OCI-LY3 (cell line): Measurements from ENCODE around the gene ADM5.

Experiments used
- H2AFZ ChIP-seq: fragments of 200-600, 300-600 bp; shearing (Covaris generic); 2 replicates; pipeline ENCODE4 v1.6.0; 2014; ENCODE audit warnings: antibody characterized with exemption, low read depth, low read length
- H3K27ac ChIP-seq: fragments of 200-600, 300-600 bp; sonication (generic); 2 replicates; pipeline ENCODE4 v1.5.1; 2014; ENCODE audit warnings: mild to moderate bottlenecking, low read length, moderate library complexity, mixed read lengths
- H3K27me3 ChIP-seq: fragments of 200-600, 300-600 bp; sonication (generic); 2 replicates; pipeline ENCODE4 v1.6.1; 2014; ENCODE audit warnings: low read depth, low read length, mixed read lengths
- H3K36me3 ChIP-seq: fragments of 200-600, 300-600 bp; sonication (generic); replicated peaks from 2 replicates; pipeline ENCODE3; 2014; ENCODE audit warnings: low read depth, low read length, mixed read lengths
- H3K4me1 ChIP-seq: fragments of 300-600, 200-600 bp; sonication (generic); 2 replicates; pipeline ENCODE4 v1.6.1; 2014; ENCODE audit warnings: low read length, mixed read lengths
- H3K4me2 ChIP-seq: fragments of 200-600, 300-600 bp; sonication (generic); 2 replicates; pipeline ENCODE4 v1.6.1; 2014; ENCODE audit warnings: low read length, mixed read lengths
- H3K4me3 ChIP-seq: fragments of 300-600, 200-600 bp; sonication (generic); 2 replicates; pipeline ENCODE4 v1.5.1; 2014; ENCODE audit warnings: antibody characterized with exemption, mild to moderate bottlenecking, low read length, moderate library complexity
- H3K79me2 ChIP-seq: fragments of 300-600, 200-600 bp; shearing (Covaris generic); 2 replicates; pipeline ENCODE4 v1.6.1; 2014; ENCODE audit warnings: mild to moderate bottlenecking, low read length, mixed read lengths
- H3K9ac ChIP-seq: fragments of 300-600, 200-600 bp; shearing (Covaris generic); 2 replicates; pipeline ENCODE4 v1.6.0; 2014; ENCODE audit warnings: mild to moderate bottlenecking, low read length, moderate library complexity
- H3K9me3 ChIP-seq: fragments of 200-600, 300-600 bp; shearing (Covaris generic); 2 replicates; pipeline ENCODE4 v1.6.1; 2014; ENCODE audit warnings: low read length, mixed read lengths; ENCODE audit not compliant: insufficient read depth
- H4K20me1 ChIP-seq: fragments of 200-600, 300-600 bp; sonication (generic); 2 replicates; pipeline ENCODE4 v1.6.1; 2016; ENCODE audit warnings: low read length, mixed read lengths; ENCODE audit not compliant: insufficient read depth
- EZH2phosphoT487 ChIP-seq: fragments of 200-600 bp; shearing (Covaris generic); IDR thresholded peaks from 2 replicates; pipeline ENCODE4 v1.6.1; 2018; ENCODE audit warnings: antibody characterized with exemption, mixed run types, low read depth
- TF ChIP-seq, protein P1 (sequence below): fragments of 200-600, 300-600 bp; sonication (generic); IDR thresholded peaks from 2 replicates; pipeline ENCODE4 v1.5.1; 2014; ENCODE audit warnings: antibody characterized with exemption, low read length, low read depth

ADM5 gene

DNA sequence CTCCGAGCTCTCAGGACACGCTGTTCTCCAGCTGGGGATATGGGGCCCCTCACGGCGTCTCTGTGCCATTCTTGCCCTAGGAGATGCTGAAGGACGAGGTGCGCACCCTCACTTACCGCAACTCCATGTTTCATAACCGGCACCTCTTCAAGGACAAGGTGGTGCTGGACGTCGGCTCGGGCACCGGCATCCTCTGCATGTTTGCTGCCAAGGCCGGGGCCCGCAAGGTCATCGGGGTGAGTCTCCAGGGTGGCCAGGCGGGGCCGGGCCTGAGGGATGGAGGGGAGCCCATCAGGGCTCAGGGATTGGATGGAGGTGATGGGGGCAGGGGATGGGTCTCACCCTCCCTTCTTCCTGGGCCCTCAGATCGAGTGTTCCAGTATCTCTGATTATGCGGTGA, 7.6 kb upstream of the ADM5 start:
- Histone ChIP-seq H3K4me1 (peaks cover 40% of the 10 kb centered on the region), H3K4me3 (peak overlapping the region; percentile 36), H3K27ac (peak overlapping the region; percentile 79), H4K20me1 (peaks cover 74% of the 10 kb centered on the region), H2AFZ (no peak overlapping the region), H3K9me3 (no peaks in the 10 kb centered on the region), H3K27me3 (no peaks in the 10 kb centered on the region), H3K79me2 (peaks cover 87% of the 10 kb centered on the region), H3K4me2 (peak overlapping the region; percentile 58), H3K36me3 (peaks cover 58% of the 10 kb centered on the region), H3K9ac (peak overlapping the region; percentile 30; the same call in 1 of the 2 replicates)
- TF ChIP-seq EZH2phosphoT487 = no peak
- TF ChIP-seq, protein P1, sequence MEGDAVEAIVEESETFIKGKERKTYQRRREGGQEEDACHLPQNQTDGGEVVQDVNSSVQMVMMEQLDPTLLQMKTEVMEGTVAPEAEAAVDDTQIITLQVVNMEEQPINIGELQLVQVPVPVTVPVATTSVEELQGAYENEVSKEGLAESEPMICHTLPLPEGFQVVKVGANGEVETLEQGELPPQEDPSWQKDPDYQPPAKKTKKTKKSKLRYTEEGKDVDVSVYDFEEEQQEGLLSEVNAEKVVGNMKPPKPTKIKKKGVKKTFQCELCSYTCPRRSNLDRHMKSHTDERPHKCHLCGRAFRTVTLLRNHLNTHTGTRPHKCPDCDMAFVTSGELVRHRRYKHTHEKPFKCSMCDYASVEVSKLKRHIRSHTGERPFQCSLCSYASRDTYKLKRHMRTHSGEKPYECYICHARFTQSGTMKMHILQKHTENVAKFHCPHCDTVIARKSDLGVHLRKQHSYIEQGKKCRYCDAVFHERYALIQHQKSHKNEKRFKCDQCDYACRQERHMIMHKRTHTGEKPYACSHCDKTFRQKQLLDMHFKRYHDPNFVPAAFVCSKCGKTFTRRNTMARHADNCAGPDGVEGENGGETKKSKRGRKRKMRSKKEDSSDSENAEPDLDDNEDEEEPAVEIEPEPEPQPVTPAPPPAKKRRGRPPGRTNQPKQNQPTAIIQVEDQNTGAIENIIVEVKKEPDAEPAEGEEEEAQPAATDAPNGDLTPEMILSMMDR = no peak

DNA sequence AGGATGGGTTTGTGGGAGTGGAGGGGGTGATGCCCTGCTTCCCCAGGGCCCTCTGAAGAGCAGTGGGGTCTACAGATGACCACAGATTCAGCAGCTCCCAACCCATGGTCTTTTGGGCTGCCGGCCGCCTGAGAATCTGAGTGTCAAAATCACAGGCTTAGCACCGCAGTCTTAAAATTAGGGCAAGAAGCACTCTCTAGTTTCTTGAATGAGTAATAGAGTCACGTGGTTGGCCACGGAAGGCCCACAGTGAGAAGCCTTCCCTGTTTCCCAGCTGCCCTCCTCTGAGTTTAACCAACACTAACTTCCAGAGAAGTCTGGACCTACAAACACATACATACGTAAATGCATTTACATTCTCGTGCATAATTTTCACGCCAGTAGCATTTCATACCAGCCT, 7.1 kb upstream of the ADM5 start:
- peaks cover 63% of the 10 kb centered on the region for H3K36me3 ChIP-seq
- H4K20me1 ChIP-seq = peaks cover 78% of the 10 kb centered on the region
- H3K9ac ChIP-seq = peak overlapping the region; percentile 30; the same call in 1 of the 2 replicates
- peak overlapping the region; percentile 36 for H3K4me3 ChIP-seq
- no peaks in the 10 kb centered on the region for H3K9me3 ChIP-seq
- no peak for TF ChIP-seq EZH2phosphoT487
- TF ChIP-seq, protein P1 = no peak
- H3K27ac ChIP-seq = peak overlapping the region; percentile 79
- peaks cover 84% of the 10 kb centered on the region for H3K79me2 ChIP-seq
- peak overlapping the region; percentile 58 for H3K4me2 ChIP-seq
- H3K27me3 ChIP-seq = no peaks in the 10 kb centered on the region
- no peak overlapping the region for H2AFZ ChIP-seq
- peaks cover 44% of the 10 kb centered on the region for H3K4me1 ChIP-seq

DNA sequence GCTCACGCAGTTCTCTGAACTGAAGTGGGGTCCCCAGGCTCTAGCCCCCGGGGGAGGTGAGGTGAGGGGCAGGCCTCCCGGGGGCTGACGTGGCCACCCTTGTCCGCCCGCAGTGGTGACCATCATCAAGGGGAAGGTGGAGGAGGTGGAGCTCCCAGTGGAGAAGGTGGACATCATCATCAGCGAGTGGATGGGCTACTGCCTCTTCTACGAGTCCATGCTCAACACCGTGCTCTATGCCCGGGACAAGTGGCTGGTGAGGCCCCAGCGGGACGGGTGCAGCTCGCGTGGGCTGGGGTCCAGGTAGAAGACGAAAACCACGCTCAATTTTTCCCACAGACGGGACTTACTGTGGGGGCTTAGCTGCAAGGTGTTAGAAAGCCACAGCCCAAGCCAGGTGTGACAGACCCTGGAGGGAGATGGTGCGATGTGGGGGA, 5.6 kb upstream of the ADM5 start:
- no peak overlapping the region for H3K4me2 ChIP-seq
- H4K20me1 ChIP-seq = peaks cover 89% of the 10 kb centered on the region
- no peak overlapping the region for H3K4me3 ChIP-seq
- H3K4me1 ChIP-seq = peaks cover 56% of the 10 kb centered on the region
- peaks cover 69% of the 10 kb centered on the region for H3K79me2 ChIP-seq
- no peaks in the 10 kb centered on the region for H3K27me3 ChIP-seq
- peaks cover 78% of the 10 kb centered on the region for H3K36me3 ChIP-seq
- no peaks in the 10 kb centered on the region for H3K9me3 ChIP-seq
- TF ChIP-seq, protein P1 = no peak
- TF ChIP-seq EZH2phosphoT487 = no peak
- H3K9ac ChIP-seq = no peak overlapping the region
- no peak overlapping the region for H2AFZ ChIP-seq
- no peak overlapping the region for H3K27ac ChIP-seq

DNA sequence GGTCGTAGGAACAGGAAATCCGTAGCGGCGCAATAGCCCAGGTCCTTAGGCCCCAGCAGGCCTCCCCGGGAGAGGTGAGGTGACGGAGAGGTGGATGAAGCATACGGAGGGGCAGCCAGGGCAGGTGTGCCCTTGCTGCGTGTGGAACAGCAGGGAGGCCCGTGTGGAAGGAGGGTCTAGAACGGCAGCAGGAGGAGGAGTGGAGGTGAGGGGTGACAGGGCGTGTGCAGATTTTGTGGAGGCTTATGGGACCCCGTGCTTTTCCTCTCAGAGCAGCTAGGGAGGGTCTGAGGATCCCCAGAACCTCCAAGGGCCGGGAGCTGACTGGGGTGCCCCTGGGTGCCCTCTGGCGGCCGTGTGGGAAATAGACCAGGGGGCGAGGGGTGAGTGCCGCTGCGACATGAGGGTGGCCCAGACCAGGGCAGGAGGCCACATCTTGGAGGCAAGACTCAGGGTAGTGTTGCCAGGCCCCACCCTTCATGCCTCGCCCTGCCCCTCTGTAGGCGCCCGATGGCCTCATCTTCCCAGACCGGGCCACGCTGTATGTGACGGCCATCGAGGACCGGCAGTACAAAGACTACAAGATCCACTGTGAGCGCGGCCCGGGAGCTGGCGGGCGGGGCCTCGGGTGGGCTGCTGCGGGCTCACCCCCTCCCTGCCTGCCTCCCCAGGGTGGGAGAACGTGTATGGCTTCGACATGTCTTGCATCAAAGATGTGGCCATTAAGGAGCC, 5.0 kb upstream of the ADM5 start:
- TF ChIP-seq EZH2phosphoT487 = no peak
- TF ChIP-seq, protein P1 = peak; percentile 64
- Histone ChIP-seq H4K20me1 (peaks cover 87% of the 10 kb centered on the region), H3K4me2 (no peak overlapping the region), H3K9ac (no peak overlapping the region), H3K9me3 (no peaks in the 10 kb centered on the region), H3K4me3 (no peak overlapping the region), H3K79me2 (peaks cover 63% of the 10 kb centered on the region), H3K27ac (no peak overlapping the region), H3K27me3 (no peaks in the 10 kb centered on the region), H2AFZ (no peak overlapping the region), H3K36me3 (peaks cover 81% of the 10 kb centered on the region), H3K4me1 (peaks cover 52% of the 10 kb centered on the region)
